Stimulated activated CD4-positive, alpha-beta T cell treated with anti-CD3 and anti-CD28 coated beads, Interleukin-12 subunit alpha, Interleukin-12 subunit beta, amount 100 ng/mL, for 24 hours (primary cell): Measurements from ENCODE around the gene AIRE.
"Not testable (repeated sequence)": the region's sequence is repeated elsewhere in the genome, so short reads cannot be mapped to it uniquely, and the experiment has no call there.

Experiments used
- DNase-seq, 2 experiments: peaks; one replicate each; pipeline ENCODE4 v3.0.0-alpha.2; 2020; ENCODE audit warnings: low read depth in 2 of 2

The AIRE gene

GRCh38 chr21:44285138-44285992, at the start of gene AIRE:
Gene AIRE, plus strand, starts transcription at chr21:44285876. Its CDS starts 131 bp downstream, at chr21:44286007.
- DNase-seq, result no peak

GRCh38 chr21:44240353-44240752, 45.3 kb upstream of the AIRE start:
- DNase-seq, result not testable (repeated sequence)

GRCh38 chr21:44240842-44241241, 44.8 kb upstream of the AIRE start, which contains the start of gene ICOSLG:
Gene ICOSLG, minus strand, starts transcription at chr21:44240943. Its CDS starts 126 bp downstream, at chr21:44240817.
- DNase-seq, result not testable (repeated sequence)

DNA sequence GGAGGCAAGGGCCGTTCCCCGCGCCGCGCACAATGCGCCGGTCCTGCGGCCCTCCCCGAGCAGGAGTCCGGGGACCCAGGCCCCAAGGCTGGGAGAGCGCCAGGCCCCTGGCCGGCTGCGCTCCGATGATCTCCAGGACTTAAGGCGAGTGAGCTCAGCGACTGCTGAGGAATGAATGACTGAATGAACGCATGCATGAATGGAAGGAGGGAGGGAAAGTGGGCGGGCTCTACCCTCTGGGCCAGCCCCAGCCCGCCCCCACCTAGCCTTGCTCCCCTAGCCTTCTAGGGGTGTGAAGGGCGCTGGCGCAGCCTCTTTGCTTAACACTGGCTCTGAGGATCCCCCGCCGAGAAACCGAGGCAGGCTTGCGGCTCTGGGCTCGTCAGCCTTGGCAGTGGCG, 44.4 kb upstream of the AIRE start:
- DNase-seq, result not testable (repeated sequence)

GRCh38 chr21:44243980-44244379, 41.7 kb upstream of the AIRE start:
- not testable (repeated sequence) for DNase-seq

- DNase-seq, result not testable (repeated sequence)
Observed at GRCh38 chr21:44247904-44248303, 37.8 kb upstream of the AIRE start.

DNA sequence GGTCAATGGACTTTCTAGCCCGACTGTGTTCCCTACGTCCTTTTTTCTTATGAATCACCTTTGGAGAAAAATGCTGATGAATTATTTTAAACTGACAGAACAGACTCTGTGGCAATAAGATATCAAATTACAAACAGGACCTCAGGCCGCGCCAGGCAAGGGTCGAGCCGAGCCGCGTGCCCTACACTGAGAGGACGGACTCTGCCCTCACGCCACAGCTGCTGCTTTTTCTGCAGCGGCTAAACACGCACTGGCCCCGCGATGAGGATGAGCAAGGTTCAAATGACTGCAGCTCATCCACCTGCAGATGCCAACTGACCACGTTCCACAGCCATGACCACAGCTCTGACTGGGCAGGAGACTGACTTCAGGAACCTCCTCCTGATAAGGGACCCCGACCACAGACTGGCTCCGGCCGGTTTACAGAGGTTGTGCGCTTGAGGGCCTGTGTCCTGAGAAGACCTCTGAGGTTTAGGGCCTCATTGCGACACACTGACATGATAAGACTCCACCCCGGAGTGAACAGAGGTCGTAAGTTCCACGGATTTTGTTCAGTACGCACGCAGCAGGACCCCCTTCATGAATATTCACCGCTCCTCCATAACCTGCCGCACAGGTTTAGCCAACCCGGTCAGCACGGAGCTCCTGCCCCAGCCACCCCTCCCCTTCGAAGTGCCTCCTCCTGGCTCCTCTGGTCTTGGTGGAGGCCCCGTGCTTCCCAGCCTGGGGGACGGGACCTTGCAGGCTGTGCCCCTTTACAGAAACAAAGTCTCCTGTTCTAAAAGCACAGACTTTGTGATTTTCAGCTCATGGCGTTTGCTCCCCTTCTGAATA, 36.3 kb upstream of the AIRE start:
- not testable (repeated sequence) for DNase-seq

GRCh38 chr21:44253832-44254710, 31.6 kb upstream of the AIRE start:
- no peak for DNase-seq

DNA sequence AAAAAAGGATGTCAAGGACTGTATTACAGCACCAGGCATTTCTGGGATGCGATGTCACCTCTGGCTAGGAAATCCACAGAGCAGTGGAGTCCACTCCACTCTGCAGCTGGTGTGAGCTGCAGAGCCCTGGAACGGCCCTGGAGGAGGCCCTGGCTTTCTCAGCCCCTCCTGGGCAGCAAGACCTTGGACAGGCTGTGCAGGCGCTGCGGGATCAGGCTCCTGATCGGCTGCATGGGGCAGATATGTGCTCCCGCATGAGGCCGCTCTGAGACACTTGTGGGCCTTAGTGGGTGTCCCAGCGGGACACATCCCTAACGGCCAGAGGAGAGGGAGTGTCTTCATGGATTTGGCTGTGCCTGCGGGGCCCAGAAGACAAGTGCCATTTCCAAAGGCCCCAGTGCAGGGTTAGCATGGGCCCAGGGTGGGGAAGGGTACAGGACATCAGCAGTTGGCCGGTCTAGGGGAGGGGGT, 30.1 kb upstream of the AIRE start:
- no peak for DNase-seq

DNA sequence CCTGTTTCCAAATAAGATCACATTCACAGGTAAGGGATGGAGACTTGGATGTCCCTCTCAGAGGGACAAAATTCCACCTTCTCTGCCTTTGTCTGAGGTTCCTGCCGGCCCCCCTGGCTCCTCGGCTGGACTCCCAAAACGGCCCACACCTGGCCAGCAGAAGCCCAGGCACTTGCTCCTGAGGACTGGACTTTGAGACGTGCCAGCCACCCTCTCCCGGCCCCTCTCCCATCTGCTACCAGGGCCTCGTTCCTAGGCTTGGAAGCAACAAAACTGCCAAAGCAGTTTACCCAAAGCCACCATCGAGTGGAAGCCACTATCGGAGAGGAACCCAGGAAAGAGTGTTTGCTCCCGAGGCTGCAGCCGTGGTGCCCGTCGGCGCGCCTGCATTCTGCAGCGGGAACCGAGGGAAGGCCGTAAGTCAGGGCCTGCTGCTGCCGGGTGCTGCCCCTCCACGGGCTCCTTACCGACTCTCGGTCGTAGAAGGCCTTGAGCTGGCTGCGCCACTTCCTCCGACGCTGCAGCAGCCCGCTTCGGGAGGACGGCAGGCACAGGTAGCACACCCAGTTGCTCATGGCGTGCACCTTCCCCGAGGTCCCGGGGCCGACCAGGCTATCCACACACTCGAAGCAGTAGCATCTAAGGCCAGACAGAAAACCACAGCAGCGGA, 27.5 kb upstream of the AIRE start:
- no peak for DNase-seq

- no peak for DNase-seq
Observed at GRCh38 chr21:44259082-44259705, 26.5 kb upstream of the AIRE start.

GRCh38 chr21:44260066-44260465, 25.6 kb upstream of the AIRE start:
- DNase-seq, result no peak

GRCh38 chr21:44260791-44261631, 24.7 kb upstream of the AIRE start:
- no peak for DNase-seq

- DNase-seq, result no peak
Observed at GRCh38 chr21:44261675-44262295, 23.9 kb upstream of the AIRE start, which contains the start of gene DNMT3L. Gene DNMT3L, minus strand, starts transcription at chr21:44261897. Its CDS starts 638 bp downstream, at chr21:44261259.

GRCh38 chr21:44262338-44263056, 23.2 kb upstream of the AIRE start:
- DNase-seq, result no peak

DNA sequence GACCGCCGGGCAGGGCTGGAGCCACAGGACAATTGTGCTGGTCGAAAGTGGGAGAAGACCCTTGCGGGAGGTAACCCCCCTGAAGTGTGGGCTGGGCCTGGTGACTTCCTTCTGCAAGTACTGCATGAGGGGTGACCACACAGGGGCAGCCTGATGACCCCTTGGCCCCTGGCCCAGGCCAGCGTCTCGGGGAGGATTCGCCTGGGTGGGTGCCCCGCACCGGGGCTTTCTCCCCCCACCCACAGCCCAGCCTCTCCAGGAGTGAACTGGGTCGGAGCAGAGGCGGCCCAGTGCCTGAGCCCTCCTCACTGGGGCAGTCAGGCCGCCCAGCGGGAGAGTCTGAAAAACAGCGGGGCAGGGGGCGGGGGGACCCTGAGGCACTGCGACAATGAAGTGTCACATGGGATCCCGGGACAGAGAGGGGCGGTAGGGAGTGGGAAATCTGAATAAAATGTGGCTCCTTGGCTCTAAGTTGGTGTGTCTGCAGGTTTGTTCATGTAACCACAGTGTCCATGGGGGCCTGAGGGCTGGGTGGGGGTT, 22.4 kb upstream of the AIRE start:
- DNase-seq, result no peak

GRCh38 chr21:44263768-44264167, 21.9 kb upstream of the AIRE start:
- DNase-seq, result no peak

- no peak for DNase-seq
Observed at GRCh38 chr21:44265734-44266270, 19.9 kb upstream of the AIRE start.
